Left ventricle myocardium inferior (tissue), 1 donor: Measurements from ENCODE around the gene RNASE13. TPM values are rescaled to one million over a fixed set of nuclear protein-coding genes. Genes with fewer than 3 reads are reported as not detected.
A peak's percentile ranks its signal among the peaks of the same experiment; 100 is the strongest.

ENCODE experiments used
- DNase-seq: peaks from one replicate; pipeline ENCODE4 v3.0.0-alpha.2; 2020
- H3K27ac ChIP-seq: fragments of 200-600 bp; replicated peaks from 2 replicates; pipeline ENCODE4 v1.8.0; 2021
- H3K27me3 ChIP-seq: fragments of 200-600 bp; 2 replicates; pipeline ENCODE4 v1.8.0; 2021; ENCODE audit warnings: low read depth
- H3K36me3 ChIP-seq: fragments of 200-600 bp; 2 replicates; pipeline ENCODE4 v1.8.0; 2021
- H3K4me1 ChIP-seq: fragments of 200-600 bp; 2 replicates; pipeline ENCODE4 v1.8.0; 2021
- H3K4me3 ChIP-seq: fragments of 200-600 bp; 2 replicates; pipeline ENCODE4 v1.8.0; 2021; ENCODE audit warnings: mild to moderate bottlenecking, moderate library complexity
- H3K9me3 ChIP-seq: fragments of 200-600 bp; replicated peaks from 2 replicates; pipeline ENCODE4 v1.8.0; 2021
- intact Hi-C: fragments of 100-400 bp; cut with micrococcal nuclease; formaldehyde crosslinking; loops from one replicate; pipeline ENCODE4 v1.11.0; 2022
- total RNA-seq: library from RNA; stranded (reverse); fragmentation: NEBNext Ultra II Directional; extraction: Animal tissue kit (Norgen Biotek cat#: 25700); gene quantifications from one replicate; pipeline ENCODE4 v1.2.1, GENCODE V29; 2021
- TF ChIP-seq, protein P1 (sequence below): fragments of 200-600 bp; IDR thresholded peaks from 2 replicates; pipeline ENCODE4 v1.8.0; 2021; ENCODE audit warnings: antibody characterized with exemption, mild to moderate bottlenecking, borderline replicate concordance
- donor health status: DM: no; HTN: yes; CAD: no; lungs with severe emphysema.

The RNASE13 gene
- total RNA-seq, 1 donor from 2014 or later: not detected

DNA sequence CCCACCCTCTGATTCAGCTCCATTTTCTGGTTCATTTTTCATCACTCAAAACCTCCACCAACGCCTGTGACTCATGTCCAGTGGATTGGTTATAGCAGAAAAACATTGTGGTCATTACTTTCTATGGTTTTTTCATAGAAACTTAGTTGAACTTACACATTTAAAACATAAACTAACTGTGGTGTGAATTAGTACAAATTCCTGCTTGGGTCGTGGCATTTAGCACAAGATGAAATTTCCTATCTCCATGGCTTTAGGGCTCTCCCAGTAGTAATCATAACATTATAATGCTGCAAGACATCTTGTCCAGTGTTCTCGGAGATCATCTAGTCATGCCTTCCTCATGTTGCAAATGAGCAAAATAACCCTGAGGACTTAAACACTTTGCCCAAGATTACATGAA, 14.7 kb upstream of the RNASE13 start:
- H3K9me3 ChIP-seq: no peaks in the 10 kb centered on the region
- no peaks in the 10 kb centered on the region for H3K36me3 ChIP-seq
- no peak for DNase-seq
- H3K27ac ChIP-seq: no peak overlapping the region
- H3K27me3 ChIP-seq: no peaks in the 10 kb centered on the region
- TF ChIP-seq, protein P1, sequence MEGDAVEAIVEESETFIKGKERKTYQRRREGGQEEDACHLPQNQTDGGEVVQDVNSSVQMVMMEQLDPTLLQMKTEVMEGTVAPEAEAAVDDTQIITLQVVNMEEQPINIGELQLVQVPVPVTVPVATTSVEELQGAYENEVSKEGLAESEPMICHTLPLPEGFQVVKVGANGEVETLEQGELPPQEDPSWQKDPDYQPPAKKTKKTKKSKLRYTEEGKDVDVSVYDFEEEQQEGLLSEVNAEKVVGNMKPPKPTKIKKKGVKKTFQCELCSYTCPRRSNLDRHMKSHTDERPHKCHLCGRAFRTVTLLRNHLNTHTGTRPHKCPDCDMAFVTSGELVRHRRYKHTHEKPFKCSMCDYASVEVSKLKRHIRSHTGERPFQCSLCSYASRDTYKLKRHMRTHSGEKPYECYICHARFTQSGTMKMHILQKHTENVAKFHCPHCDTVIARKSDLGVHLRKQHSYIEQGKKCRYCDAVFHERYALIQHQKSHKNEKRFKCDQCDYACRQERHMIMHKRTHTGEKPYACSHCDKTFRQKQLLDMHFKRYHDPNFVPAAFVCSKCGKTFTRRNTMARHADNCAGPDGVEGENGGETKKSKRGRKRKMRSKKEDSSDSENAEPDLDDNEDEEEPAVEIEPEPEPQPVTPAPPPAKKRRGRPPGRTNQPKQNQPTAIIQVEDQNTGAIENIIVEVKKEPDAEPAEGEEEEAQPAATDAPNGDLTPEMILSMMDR: no peak
- H3K4me1 ChIP-seq: peaks cover 26% of the 10 kb centered on the region
- no peak overlapping the region for H3K4me3 ChIP-seq
- intact Hi-C loops: no loop called here

DNA sequence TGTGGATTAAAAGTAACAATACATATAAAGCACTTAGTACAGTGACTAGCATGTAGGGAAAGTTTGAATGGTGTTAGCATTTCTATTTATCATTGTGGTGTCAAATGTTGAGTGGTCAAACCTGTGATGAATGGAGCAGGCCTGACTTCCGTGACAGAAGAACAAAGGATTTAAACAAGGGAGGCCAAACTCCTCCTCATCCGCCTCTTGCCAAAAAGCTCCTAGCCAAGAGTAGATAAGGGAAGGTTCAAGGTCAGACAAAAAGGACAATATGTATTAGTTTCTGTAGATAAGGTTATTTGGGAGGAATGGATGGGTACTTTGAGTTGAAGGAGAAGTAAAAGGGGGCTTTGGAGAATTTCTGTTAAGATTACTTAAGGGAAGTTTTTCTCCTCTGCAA, 14.0 kb upstream of the RNASE13 start:
- intact Hi-C loops: no loop called here
- Histone ChIP-seq H3K4me3 (no peak overlapping the region), H3K27ac (no peak overlapping the region), H3K9me3 (no peaks in the 10 kb centered on the region), H3K4me1 (peaks cover 32% of the 10 kb centered on the region), H3K27me3 (no peaks in the 10 kb centered on the region), H3K36me3 (no peaks in the 10 kb centered on the region)
- DNase-seq: no peak
- TF ChIP-seq, protein P1: no peak

DNA sequence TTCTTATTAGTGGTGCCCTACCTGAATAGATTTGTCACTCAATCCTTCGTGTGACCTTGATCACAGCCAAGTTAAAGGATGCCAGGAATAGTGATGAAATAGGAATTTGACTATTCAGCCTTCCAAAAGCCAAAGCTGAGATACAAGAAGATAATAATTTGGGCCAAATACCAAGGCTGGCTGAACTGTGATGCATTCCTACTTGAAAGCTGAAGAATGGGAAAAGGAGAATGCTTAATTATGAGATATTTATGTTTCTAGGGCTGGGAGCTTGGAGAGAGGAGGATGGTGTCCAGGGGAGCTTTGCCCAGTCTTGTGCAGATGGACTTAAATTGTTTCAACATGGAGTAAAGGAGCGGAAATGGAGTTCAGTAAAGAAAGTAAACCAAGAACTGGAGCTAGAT, 12.8 kb upstream of the RNASE13 start:
- Histone ChIP-seq H3K4me3 (no peak overlapping the region), H3K36me3 (no peaks in the 10 kb centered on the region), H3K27ac (no peak overlapping the region), H3K9me3 (no peaks in the 10 kb centered on the region), H3K27me3 (no peaks in the 10 kb centered on the region), H3K4me1 (peaks cover 45% of the 10 kb centered on the region)
- no peak for DNase-seq
- intact Hi-C loops: no loop called here
- TF ChIP-seq, protein P1: no peak

DNA sequence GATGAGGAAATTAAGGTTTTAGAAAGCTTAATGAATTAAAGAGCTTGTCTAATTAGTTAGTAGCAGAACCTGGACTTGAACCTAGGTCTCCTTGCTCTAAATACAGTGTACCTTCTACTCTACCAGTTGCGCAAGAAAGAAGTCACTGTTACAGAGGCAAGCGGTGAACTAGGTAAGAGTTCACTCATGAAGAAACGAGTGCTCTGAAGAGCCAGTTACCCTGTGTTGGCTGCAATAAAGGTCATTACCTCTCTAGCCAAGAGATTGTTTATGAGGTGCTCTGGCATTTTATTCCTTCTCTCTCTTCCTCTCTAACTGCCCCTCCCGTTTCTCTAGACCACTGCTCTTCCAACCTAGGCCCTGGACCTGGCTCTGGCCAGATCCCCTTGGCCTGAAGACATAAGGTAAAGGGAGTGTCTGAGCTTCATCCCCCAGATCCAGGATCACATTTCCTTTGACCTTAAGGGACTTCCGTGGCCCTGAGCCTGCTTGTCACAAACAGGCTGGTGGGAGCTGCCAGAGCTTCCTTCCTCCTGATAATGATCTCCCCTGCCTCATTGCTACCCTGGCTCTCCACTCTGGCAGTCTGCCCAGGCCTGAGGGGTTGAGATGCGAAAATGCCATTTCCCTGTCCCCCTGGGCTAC, 9.5 kb upstream of the RNASE13 start:
- Histone ChIP-seq H3K4me1 (peaks cover 56% of the 10 kb centered on the region), H3K9me3 (no peaks in the 10 kb centered on the region), H3K27me3 (no peaks in the 10 kb centered on the region), H3K4me3 (no peak overlapping the region), H3K27ac (peak overlapping the region; percentile 77), H3K36me3 (no peaks in the 10 kb centered on the region)
- DNase-seq: peak; percentile 27
- TF ChIP-seq, protein P1: no peak
- intact Hi-C loops: no loop called here

DNA sequence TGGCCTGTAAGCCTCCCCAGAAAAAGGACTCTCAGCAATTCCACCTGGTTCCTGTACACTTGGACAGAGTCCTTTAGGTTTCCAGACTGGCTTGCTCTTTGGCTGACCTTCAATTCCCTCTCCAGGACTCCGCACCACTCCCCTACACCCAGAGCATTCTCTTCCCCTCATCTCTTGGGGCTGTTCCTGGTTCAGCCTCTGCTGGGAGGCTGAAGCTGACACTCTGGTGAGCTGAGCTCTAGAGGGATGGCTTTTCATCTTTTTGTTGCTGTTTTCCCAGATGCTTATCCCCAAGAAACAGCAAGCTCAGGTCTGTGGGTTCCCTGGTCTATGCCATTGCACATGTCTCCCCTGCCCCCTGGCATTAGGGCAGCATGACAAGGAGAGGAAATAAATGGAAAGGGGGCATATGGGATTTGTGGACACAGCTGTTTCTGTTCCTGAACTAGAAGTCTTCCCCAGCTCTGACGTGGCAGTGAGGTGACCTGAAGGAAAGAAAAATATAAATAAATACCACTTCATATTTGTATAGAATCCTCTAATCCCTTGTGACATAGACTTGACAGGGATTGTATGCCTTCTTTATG, 8.9 kb upstream of the RNASE13 start:
- no peaks in the 10 kb centered on the region for H3K9me3 ChIP-seq
- intact Hi-C loops: no loop called here
- TF ChIP-seq, protein P1: no peak
- no peak for DNase-seq
- peaks cover 56% of the 10 kb centered on the region for H3K4me1 ChIP-seq
- H3K4me3 ChIP-seq: peak overlapping the region; percentile 5
- no peaks in the 10 kb centered on the region for H3K27me3 ChIP-seq
- peak overlapping the region; percentile 77 for H3K27ac ChIP-seq
- H3K36me3 ChIP-seq: no peaks in the 10 kb centered on the region
